ENCODE results near the gene SMAGP. TPM values are rescaled to one million over a fixed set of nuclear protein-coding genes. Genes with fewer than 3 reads are reported as not detected.

Gene SMAGP
- total RNA-seq, 1 experiment from 2014 or later: 11.6 TPM

GRCh38 chr12:51209259-51209658 is 61.0 kb downstream of the SMAGP start:
- Mint-ChIP-seq H3K27ac (no peak overlapping the region), H3K27me3 (ENCODE audit: low read depth) (no peaks in the 10 kb centered on the region), H3K4me3 (no peak overlapping the region), H3K36me3 (peaks cover under 1% of the 10 kb centered on the region; the same call in 1 of the 2 replicates), H3K4me1 (no peaks in the 10 kb centered on the region), H3K9me3 (no peaks in the 10 kb centered on the region)
- ChIA-PET CTCF (no interaction called here), POLR2A (no interaction called here)
- no peak for TF ChIP-seq PRDM15 (CRISPR knock-in tag; IDR thresholded peaks at IDR 0.05)
- TF ChIP-seq MXD4 (CRISPR knock-in tag; IDR thresholded peaks at IDR 0.05; ENCODE audit: borderline replicate concordance): no peak
- TF ChIP-seq KAT7 (CRISPR knock-in tag; IDR thresholded peaks at IDR 0.05; ENCODE audit: borderline replicate concordance): no peak
- TF ChIP-seq HMGA2 (CRISPR knock-in tag; IDR thresholded peaks at IDR 0.05): no peak
- TF ChIP-seq ZNF219 (CRISPR knock-in tag; IDR thresholded peaks at IDR 0.05; ENCODE audit: borderline replicate concordance): no peak
- no peak for TF ChIP-seq ZNF532 (CRISPR knock-in tag; IDR thresholded peaks at IDR 0.05; ENCODE audit: borderline replicate concordance)
- no peak for ATAC-seq
- no peak for DNase-seq (ENCODE audit: low spot score)

- ATAC-seq (no peak), DNase-seq (ENCODE audit: low spot score) (no peak)
- ChIA-PET CTCF (interaction anchor here (1.5 kb wide), 1 partner anchor 10 kb away, joined by 3 read pairs; the partner anchor contains the start of gene POU6F1), POLR2A (no interaction called here)
- no peaks in the 10 kb centered on the region for H3K9me3 Mint-ChIP-seq
- no peak for TF ChIP-seq E2F4 (CRISPR knock-in tag; IDR thresholded peaks at IDR 0.05; ENCODE audit: borderline replicate concordance, low read depth)
- TF ChIP-seq IRF1 (CRISPR knock-in tag; IDR thresholded peaks at IDR 0.05): no peak
- no peak for TF ChIP-seq MAX (CRISPR knock-in tag; IDR thresholded peaks at IDR 0.05)
- no peak for TF ChIP-seq CDX4 (CRISPR knock-in tag; IDR thresholded peaks at IDR 0.05; ENCODE audit: borderline replicate concordance)
- TF ChIP-seq ZNF281 (CRISPR knock-in tag; IDR thresholded peaks at IDR 0.05): no peak
- TF ChIP-seq USF2 (CRISPR knock-in tag; IDR thresholded peaks at IDR 0.05): no peak
- TF ChIP-seq GABPB1 (CRISPR knock-in tag; IDR thresholded peaks at IDR 0.05): no peak
- TF ChIP-seq STAT6 (CRISPR knock-in tag; conservative IDR thresholded peaks at IDR 0.05; ENCODE audit: low read depth): no peak
- no peaks in the 10 kb centered on the region for H3K36me3 Mint-ChIP-seq
- no peaks in the 10 kb centered on the region for H3K27me3 Mint-ChIP-seq (ENCODE audit: low read depth)
- no peak overlapping the region for H3K4me3 Mint-ChIP-seq
- H3K27ac Mint-ChIP-seq: peak overlapping the region; percentile 57; the same call in 1 of the 2 replicates
- H3K4me1 Mint-ChIP-seq: no peaks in the 10 kb centered on the region
Measured at GRCh38 chr12:51208016-51208660, 62.1 kb downstream of the SMAGP start.
